K562 (cell line): Measurements from ENCODE around the gene RCOR1.

Source experiments
- ILK ChIP-seq: fragments of 450-650 bp; IDR thresholded peaks from 2 replicates; pipeline ENCODE4 v1.6.1; 2016; ENCODE audit warnings: missing genetic modification characterization, low read depth, mild to moderate bottlenecking, missing compliant biosample characterization, moderate library complexity, borderline replicate concordance
- NFRKB ChIP-seq: fragments of 450-650 bp; IDR thresholded peaks from 2 replicates; pipeline ENCODE4 v1.6.1; 2016; ENCODE audit warnings: low read depth
- PRMT5 ChIP-seq: sonication (generic); formaldehyde crosslinking; IDR thresholded peaks from 2 replicates; pipeline ENCODE4 v1.5.0; 2020; ENCODE audit warnings: missing genetic modification reagents
- TF ChIP-seq, protein P1 (sequence below): fragments of 450-650 bp; formaldehyde crosslinking; IDR thresholded peaks from 2 replicates; pipeline ENCODE4 v1.4.0; 2022; ENCODE audit warnings: missing genetic modification characterization

DNA sequence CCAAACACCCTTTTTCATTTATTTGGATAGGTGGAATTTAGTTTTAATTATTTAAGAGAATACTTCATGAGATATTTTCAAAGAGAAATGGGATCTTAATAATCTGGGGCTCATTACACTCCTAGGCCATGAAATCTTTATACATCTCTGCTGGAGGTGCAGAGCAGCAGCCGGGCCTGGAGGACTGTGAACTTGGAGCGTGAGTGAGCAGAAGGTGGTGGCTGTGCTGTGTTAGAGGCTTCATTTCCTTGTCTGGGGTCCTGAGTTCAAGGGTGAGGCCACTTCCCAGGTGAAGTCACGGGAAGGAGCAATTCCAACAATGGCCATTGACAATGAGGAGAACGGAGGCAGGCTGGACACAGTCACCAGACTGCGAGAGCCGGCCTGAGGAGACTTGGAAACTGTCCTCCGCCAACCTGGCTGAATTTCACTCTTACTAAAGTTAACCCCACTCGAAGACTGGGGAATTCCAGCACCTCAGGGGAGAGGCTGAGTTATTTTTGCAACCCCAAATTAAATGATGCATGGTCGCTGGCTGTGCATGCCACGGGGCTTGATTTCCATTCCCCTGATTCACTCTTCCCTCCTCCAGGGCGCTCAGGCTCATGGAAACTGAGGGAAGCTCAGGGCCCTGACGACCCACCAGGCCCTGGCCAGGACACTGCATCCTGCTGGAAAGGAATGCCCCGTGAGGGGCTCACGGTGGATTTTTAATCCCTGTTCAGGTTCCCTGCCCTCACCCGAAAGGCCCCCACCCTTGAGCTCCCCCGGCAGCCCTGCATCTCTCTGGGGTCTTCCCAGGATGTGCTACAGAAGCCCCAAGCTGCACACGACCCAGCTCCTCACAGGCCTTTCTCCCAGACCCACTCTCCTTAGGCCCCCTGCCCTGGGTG, 162.2 kb downstream of the RCOR1 start:
- TF ChIP-seq, protein P1, sequence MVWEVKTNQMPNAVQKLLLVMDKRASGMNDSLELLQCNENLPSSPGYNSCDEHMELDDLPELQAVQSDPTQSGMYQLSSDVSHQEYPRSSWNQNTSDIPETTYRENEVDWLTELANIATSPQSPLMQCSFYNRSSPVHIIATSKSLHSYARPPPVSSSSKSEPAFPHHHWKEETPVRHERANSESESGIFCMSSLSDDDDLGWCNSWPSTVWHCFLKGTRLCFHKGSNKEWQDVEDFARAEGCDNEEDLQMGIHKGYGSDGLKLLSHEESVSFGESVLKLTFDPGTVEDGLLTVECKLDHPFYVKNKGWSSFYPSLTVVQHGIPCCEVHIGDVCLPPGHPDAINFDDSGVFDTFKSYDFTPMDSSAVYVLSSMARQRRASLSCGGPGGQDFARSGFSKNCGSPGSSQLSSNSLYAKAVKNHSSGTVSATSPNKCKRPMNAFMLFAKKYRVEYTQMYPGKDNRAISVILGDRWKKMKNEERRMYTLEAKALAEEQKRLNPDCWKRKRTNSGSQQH (CRISPR knock-in tag), result no peak
- TF ChIP-seq PRMT5 (CRISPR knock-in tag) (no peak), NFRKB (no peak), ILK (tag) (no peak)
